ENCODE data around the gene RPTOR. TPM values are rescaled to one million over a fixed set of nuclear protein-coding genes. Genes with fewer than 3 reads are reported as not detected.

The RPTOR gene
- total RNA-seq, 1 donor = 30.0 TPM

- no peak for TF ChIP-seq CTCF (IDR thresholded peaks at IDR 0.05; ENCODE audit: insufficient read depth, low read length)
- H3K4me3 ChIP-seq (ENCODE audit: low read depth, low read length) = no peak overlapping the region
- no peak for DNase-seq (ENCODE audit: low read depth)
These were observed 419.9 kb downstream of the RPTOR start for GRCh38 chr17:80964544-80964856.

DNA sequence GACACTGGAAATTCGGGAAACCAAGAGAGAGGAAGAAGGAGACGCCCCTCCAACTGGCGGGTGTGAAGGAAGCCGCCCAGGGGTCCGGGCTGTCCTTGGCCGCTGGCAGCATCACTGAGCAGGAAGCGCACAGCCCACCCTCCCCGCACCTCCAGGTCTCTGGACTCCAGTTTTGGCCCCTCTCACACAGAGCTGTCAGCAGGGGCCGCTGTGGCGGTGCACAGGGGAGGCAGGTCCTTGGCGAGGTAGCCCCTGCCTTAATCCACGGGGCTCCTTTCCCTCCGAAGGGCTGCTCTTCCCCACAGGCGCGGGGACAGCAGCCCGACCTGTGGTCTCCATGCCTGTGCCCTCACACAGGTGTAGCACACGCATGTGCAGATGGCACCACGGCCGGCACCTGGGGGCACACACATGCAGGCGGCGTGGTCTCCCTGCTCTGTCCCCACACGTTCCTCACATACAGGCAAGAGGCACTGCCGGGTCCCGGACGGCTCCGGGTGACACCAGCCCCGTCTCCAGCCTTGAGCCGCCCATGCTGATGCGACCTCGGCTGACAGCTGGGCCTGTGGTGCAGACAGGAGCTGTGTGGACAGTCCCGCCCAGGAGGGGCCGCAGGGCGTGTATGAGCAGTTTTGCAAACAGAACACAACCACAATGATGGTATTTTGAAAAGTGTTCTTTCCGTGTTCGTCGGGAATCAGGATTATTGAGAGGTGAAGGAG lies 420.4 kb downstream of the RPTOR start:
- TF ChIP-seq CTCF (IDR thresholded peaks at IDR 0.05; ENCODE audit: insufficient read depth, low read length) = no peak
- no peak overlapping the region for H3K4me3 ChIP-seq (ENCODE audit: low read depth, low read length)
- no peak for DNase-seq (ENCODE audit: low read depth)

- DNase-seq (ENCODE audit: low read depth) = no peak
- H3K4me3 ChIP-seq (ENCODE audit: low read depth, low read length) = no peak overlapping the region
- TF ChIP-seq CTCF (IDR thresholded peaks at IDR 0.05; ENCODE audit: insufficient read depth, low read length) = no peak
These were observed 421.0 kb downstream of the RPTOR start for GRCh38 chr17:80965606-80966005.

DNA sequence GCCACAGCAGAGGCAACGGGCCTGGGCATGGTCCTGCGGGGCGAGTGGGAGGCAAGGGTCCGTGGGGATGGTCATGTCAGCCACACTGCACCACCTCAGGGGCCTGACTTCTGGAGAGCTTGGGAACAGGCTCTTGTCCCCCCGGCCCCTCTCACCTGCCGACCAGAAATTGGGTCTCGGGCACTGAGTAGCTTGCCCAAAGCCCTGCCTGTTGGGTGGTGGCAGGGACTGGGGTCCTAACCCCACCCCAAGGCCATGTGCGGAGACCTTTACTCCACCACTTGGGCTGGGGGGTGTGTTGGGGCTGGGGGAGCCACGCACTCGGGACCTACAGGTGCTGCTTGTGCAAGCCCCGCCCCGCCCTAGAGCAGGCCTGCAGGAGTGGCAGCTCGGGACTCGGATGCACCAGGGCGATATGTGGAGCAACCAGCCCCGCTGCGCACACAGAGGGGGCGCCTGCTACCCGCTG lies 422.8 kb downstream of the RPTOR start:
- no peak for TF ChIP-seq CTCF (IDR thresholded peaks at IDR 0.05; ENCODE audit: insufficient read depth, low read length)
- DNase-seq (ENCODE audit: low read depth) = no peak
- no peak overlapping the region for H3K4me3 ChIP-seq (ENCODE audit: low read depth, low read length)

GRCh38 chr17:80968602-80969029 lies 424.0 kb downstream of the RPTOR start:
- TF ChIP-seq CTCF (IDR thresholded peaks at IDR 0.05; ENCODE audit: insufficient read depth, low read length) = no peak
- H3K4me3 ChIP-seq (ENCODE audit: low read depth, low read length) = no peak overlapping the region
- DNase-seq (ENCODE audit: low read depth) = peak; percentile 51

GRCh38 chr17:80969030-80969673 lies 424.5 kb downstream of the RPTOR start:
- no peak for TF ChIP-seq CTCF (IDR thresholded peaks at IDR 0.05; ENCODE audit: insufficient read depth, low read length)
- DNase-seq (ENCODE audit: low read depth) = no peak
- H3K4me3 ChIP-seq (ENCODE audit: low read depth, low read length) = no peak overlapping the region

Measured in fibroblast of the aortic adventitia (primary cell).